DMS153 treated with DMSO at 0.1 percent for 48 hours (cell line): Measurements from ENCODE around the gene ARID5A.

ENCODE experiments used
- DNase-seq: peaks from one replicate; lab custom pipeline; 2025; ENCODE audit not compliant: unreplicated experiment; lab: John Stamatoyannopoulos, UW

ARID5A gene

GRCh38 chr2:96527286-96528005, 9.1 kb upstream of the ARID5A start:
- no peak for DNase-seq

DNA sequence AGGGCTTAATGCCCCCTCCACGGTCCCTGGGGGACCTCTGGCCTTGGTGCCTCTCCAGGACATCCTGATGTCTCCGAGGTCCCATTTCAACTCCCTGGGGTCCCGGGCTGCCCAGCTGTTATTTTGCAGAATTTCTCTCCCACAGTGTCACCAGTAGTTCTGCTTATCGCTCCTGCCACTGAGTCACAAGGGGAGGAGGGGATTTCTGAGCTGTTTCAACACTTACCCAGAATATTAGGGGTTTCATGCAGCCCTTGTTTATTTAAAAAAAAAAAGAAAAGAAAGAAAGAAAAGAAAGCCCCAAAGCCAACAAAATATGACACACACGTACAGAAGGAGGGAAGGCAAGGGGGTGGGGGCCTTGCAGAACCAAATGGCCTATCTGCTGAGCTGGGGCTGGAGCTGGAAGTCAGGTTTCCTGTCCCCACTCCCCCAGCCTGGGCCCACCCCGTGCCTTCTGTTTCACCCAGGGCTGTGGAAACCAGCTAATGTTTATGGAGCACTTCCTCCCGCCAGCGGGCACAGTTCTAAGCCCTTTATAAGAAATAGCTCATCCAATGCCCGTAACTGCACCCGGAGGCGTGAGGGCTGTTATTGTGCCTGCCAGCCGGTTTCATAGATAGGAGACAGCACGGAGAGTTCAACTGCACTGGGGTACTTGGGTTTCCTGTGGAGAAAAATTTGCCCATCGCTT, 8.4 kb upstream of the ARID5A start:
- no peak for DNase-seq

GRCh38 chr2:96528700-96529375, 7.7 kb upstream of the ARID5A start:
- DNase-seq, result no peak

DNA sequence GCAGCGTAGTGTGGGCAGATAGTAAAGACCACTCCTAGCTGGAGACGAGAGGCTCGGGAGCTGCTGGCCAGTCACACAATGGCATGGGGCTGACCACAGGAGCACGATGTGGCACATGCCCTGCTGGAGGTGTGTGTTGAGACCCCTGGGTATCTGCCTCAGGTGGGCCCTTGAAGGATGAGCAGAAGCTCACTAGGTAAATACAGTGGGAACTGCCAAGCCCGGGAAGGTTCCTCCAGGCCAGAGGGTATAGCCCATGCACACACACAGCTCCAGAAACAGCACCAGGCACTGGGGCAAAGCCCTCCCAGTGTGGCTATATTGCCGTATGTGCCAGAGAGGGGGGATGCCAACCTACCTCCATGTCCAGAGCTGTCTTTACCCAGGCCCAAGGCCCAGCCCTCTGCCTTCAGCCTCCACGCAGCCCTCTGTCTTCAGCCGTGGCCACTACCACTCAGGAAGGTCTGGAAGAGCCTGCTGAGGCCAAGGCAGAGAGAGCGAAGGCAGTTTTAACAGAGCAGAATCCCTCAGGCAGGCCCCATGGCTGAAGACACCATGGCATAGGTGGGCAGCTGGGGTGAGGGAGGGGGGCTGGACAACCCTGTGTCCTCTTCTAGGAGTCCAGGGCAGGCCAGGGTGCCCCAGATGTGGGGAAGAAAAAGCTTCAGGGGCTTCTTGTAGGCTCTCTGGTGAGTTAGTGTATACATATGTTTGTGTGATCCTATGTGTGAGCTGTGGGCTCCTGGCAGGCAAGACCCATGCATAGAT, 7.0 kb upstream of the ARID5A start:
- DNase-seq, result no peak

GRCh38 chr2:96530144-96530430, 6.5 kb upstream of the ARID5A start:
- DNase-seq, result no peak

- DNase-seq, result no peak
Measured at GRCh38 chr2:96530474-96531357, 5.8 kb upstream of the ARID5A start.

GRCh38 chr2:96531366-96531765, 5.2 kb upstream of the ARID5A start:
- DNase-seq, result no peak

- DNase-seq, result peak; percentile 66
Measured at GRCh38 chr2:96531872-96532505, 4.6 kb upstream of the ARID5A start.

DNA sequence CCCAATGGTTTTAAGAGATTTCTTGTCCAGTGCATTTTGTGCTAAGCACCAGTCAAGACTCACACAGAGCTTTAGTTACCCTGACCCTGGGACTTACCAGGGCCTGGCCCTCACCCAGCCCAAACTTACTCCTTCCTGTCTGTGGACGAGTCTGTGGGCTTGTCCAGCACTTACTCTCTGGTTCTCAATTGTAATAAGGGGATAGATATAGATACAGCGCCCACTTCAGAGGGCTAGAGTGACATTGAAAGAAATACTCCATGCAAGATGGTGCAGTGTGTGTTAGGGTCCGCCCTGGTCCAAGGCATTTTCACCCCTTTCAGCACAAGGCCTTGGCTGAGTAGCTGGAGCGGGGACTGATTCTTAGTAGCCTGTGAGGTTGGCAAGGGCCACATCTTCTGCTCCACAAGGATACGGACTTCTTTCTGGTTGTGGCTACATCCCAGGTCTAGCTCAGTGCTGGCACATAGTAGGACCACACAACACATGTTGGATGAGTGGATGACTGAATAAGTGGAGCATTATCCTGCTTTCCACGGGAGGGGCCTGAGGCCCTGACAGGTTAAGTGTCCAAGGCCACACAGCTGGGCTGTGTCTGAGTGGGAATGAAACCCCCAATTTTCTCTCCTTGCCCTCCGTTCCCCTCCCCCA, 3.8 kb upstream of the ARID5A start:
- DNase-seq, result no peak

DNA sequence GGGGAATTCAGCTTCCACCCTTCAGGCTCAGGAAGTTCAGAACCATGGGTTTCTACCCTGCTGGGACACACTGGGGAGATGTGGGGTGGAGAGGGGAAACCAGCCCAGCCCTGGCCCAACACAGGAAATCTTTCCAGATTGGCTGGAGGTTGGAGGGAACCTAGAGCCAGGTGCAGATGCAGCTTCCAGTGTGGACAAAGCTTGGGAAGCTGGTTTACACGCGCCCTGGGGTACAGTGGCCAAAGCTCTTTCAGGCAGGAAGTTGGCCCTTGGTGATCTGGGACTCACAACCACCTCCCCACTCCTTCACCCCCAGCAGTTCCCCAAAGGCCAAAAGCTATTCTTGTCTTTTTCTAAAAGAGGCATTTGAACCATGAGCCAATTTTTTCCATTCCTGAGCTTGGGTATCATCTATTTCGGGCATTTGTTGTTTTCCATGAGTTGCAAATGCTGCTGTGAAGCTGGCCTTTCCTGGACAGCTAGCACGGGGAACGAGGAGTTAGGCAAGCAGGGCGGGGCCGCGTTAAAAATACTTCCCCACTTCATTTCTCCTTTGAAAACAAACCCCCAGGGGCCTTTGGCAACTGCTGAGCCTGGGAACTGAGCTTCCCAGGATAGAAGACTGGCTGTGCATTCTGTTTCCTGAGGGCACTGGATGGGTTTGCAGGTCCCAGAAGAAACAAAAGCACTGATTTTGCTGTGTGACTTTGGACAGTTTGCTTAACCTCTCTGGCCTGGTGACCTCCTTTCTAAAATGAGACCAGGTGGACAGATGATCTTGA, 3.1 kb upstream of the ARID5A start:
- peak; percentile 20 for DNase-seq

DNA sequence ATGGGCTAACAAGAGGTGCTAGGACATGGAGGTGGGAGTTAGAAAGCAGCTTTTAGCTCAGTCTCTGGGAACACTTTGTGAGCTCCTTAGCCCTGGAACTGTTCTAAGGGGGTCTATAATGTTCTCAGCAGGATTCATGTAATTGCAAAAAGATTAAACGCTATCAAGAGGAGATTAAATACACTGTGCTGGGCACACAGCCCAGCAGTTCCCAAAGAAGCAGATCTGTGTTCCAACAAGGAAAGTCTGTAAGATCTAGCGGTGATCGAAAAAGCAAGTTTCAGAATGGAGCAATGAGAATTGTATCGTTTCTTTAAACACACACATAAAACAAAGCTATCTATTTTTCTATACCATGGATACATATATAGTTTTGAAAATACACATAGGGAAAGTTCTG, 2.4 kb upstream of the ARID5A start:
- DNase-seq, result no peak

DNA sequence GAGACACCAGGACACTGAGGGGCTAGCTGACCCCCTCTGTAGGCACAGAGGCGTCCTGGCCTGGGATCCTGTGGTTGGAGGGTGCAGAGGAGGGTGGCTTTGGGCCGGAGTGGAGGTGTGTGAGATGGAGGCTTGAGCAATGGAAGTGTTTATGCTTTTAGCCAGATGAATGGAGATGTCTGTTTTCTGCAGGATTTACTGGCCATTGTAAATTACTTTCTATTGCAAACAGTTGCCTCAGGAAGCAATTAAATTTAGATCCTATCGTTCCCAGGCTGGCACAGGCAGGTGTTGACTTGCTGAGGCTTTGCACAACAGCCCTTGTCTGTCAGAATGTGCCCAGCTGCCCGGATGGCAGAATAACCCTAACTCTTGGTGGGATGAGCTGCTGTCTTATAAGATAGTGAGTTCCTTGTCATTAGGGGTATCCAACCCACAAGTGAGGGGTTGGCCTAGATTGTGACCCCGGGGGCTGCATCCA, 1.8 kb upstream of the ARID5A start:
- peak; percentile 78 for DNase-seq

- no peak for DNase-seq
Measured at GRCh38 chr2:96535331-96535730, 1.2 kb upstream of the ARID5A start.

DNA sequence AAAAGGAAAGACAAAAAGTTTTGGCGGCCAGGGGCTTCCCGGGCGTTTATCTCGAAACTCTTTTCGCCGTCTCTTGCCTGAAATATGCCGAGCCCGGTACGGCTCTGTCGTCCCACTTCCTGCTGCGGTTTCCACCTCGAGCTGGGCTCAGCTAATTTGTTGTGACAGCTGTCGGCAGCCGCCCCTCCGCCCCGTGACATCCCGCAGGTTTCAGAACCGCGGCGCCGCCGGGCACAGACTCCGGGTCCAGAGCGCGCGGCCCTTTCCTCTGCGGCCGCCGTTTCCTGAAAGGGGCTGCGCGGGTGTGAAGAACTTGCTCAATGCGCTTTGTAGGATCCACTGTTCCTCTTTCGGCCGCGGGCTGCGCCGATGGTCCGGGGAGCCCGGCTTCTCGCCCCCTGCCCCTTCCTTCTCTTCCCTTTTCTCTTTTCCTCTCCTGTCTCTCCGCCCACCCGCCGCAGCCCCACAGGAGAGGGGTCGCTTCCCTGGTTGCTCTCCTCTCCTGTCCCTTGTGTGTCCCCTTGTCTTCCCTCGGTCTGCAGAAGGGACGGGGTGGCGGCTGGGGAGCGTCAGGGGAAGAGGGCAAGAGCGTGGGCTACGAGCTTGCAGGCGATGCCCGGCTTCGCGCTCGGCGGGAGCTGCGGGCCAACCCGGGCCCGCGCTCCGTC, 648 bp downstream of the ARID5A start:
- DNase-seq, result peak; percentile 1

DNA sequence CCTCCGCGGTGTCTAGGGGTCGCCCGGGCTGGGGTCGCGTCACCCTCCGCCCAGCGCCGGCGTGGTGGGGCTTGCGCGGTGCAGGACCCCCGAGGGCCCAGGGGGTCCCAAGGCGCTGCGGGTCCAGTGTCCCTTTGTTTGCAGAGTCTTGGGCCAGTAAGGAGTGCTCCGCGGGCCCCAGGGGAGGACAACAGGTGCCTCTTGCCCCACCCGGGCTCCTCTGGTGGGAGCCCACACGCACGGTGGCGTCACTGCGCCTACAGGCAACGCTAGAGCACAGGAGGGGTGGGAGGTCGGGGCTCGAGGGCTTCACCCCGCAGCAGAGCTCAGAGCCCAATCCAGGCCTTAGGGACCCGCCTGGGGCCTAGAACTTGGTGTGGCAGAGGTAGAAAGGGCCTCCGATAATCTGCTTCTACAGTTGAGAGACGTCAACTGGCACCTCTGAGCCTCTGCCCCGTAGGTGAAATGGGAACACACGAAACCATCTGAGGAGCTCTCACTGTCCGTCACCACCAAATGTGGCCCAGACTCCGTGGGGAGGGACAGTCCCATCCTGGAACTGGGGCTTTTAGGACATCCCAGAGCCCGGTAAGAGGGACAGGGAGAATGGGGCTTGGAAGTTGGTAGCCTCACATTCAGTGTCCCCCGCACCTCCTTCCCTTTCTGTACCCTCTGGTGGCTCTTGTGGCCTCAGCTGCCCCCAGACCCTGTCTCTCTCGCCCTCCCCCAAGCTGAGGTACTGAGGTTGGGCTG, 1.4 kb downstream of the ARID5A start:
- DNase-seq, result no peak

- no peak for DNase-seq
Measured at GRCh38 chr2:96538487-96539214, 2.1 kb downstream of the ARID5A start.
